Activated naive CD4-positive, alpha-beta T cell treated with anti-CD3 and anti-CD28 coated beads for 36 hours (primary cell): ENCODE results near the gene SWT1. TPM values are rescaled to one million over a fixed set of nuclear protein-coding genes. Genes with fewer than 3 reads are reported as not detected.

ENCODE experiments used
- CTCF ChIA-PET: fragments of 350-600 bp; sonication (Branson Sonifier 250); formaldehyde crosslinking; loops from one replicate; lab custom pipeline; 2021; ENCODE audit warnings: antibody characterized with exemption; lab: Charles Lee
- DNase-seq: peaks from one replicate; pipeline ENCODE4 v3.0.0-alpha.2; 2020
- H3K27ac Mint-ChIP-seq: one replicate; pipeline ENCODE4 v1.8.0; 2021; ENCODE audit warnings: mild to moderate bottlenecking, mixed read lengths
- H3K27me3 Mint-ChIP-seq: one replicate; pipeline ENCODE4 v1.8.0; 2021; ENCODE audit warnings: low read depth, mixed read lengths
- H3K36me3 Mint-ChIP-seq: one replicate; pipeline ENCODE4 v1.8.0; 2021; ENCODE audit warnings: low read depth, mixed read lengths
- H3K4me1 Mint-ChIP-seq: one replicate; pipeline ENCODE4 v1.8.0; 2021; ENCODE audit warnings: low read depth, mixed read lengths
- H3K4me3 Mint-ChIP-seq: one replicate; pipeline ENCODE4 v1.8.0; 2021; ENCODE audit warnings: mild to moderate bottlenecking, moderate library complexity, mixed read lengths
- H3K9me3 Mint-ChIP-seq: one replicate; pipeline ENCODE4 v1.8.0; 2021; ENCODE audit warnings: mixed read lengths
- intact Hi-C: fragments of 100-400 bp; cut with micrococcal nuclease; formaldehyde crosslinking; loops from one replicate; pipeline ENCODE4 v1.15.1; 2023
- total RNA-seq, 2 experiments: library from RNA; stranded (reverse); gene quantifications; one replicate each; pipeline ENCODE4 v1.2.3, GENCODE V29; 2021

The SWT1 gene
- total RNA-seq, 2 experiments from 2014 or later: 1.7 to 2.9 TPM

GRCh38 chr1:185152187-185152767, 4.7 kb upstream of the SWT1 start:
- no peak overlapping the region for H3K4me3 Mint-ChIP-seq
- intact Hi-C loops: no loop called here
- H3K27ac Mint-ChIP-seq: no peak overlapping the region
- H3K9me3 Mint-ChIP-seq: no peaks in the 10 kb centered on the region
- H3K36me3 Mint-ChIP-seq: peaks cover 25% of the 10 kb centered on the region
- DNase-seq: no peak
- CTCF ChIA-PET: interaction anchor here (0.6 to 2.0 kb wide), 2 partner anchors 18 to 24 kb away, joined by 3 to 7 read pairs; no protein-coding TSS in a partner anchor
- H3K4me1 Mint-ChIP-seq: peaks cover 25% of the 10 kb centered on the region
- no peaks in the 10 kb centered on the region for H3K27me3 Mint-ChIP-seq

- H3K27me3 Mint-ChIP-seq: no peaks in the 10 kb centered on the region
- no peaks in the 10 kb centered on the region for H3K9me3 Mint-ChIP-seq
- DNase-seq: no peak
- no peak overlapping the region for H3K27ac Mint-ChIP-seq
- H3K4me3 Mint-ChIP-seq: peak overlapping the region; percentile 92
- intact Hi-C loops: loop anchor here (5.0 kb wide), 5 partner anchors 348 to 1152 kb away; partner anchors contain the start of gene COLGALT2
- peaks cover 12% of the 10 kb centered on the region for H3K36me3 Mint-ChIP-seq
- H3K4me1 Mint-ChIP-seq: peaks cover 42% of the 10 kb centered on the region
- CTCF ChIA-PET: interaction anchor here (1.0 to 2.0 kb wide), 2 partner anchors 15 to 181 kb away, joined by 3 to 8 read pairs; partner anchors contain the start of gene NIBAN1
These were observed 2.0 kb upstream of the SWT1 start for GRCh38 chr1:185154912-185155513.

- Mint-ChIP-seq H3K36me3 (peaks cover 8% of the 10 kb centered on the region), H3K27ac (peak overlapping the region; percentile 91), H3K9me3 (no peaks in the 10 kb centered on the region), H3K27me3 (no peaks in the 10 kb centered on the region), H3K4me3 (peak overlapping the region; percentile 92), H3K4me1 (peaks cover 45% of the 10 kb centered on the region)
- CTCF ChIA-PET: interaction anchor here (0.9 kb wide), 1 partner anchor 15 kb away, joined by 3 read pairs; no protein-coding TSS in a partner anchor
- intact Hi-C loops: loop anchor here (1.0 to 5.0 kb wide), 13 partner anchors 9 to 1520 kb away; partner anchors contain the start of genes ARPC5, C1orf21 and COLGALT2
- peak; percentile 14 for DNase-seq
These were observed 1.2 kb upstream of the SWT1 start for GRCh38 chr1:185155600-185156287.

GRCh38 chr1:185156288-185156853, 596 bp upstream of the SWT1 start:
- H3K4me1 Mint-ChIP-seq: peaks cover 45% of the 10 kb centered on the region
- intact Hi-C loops: loop anchor here (1.0 to 5.0 kb wide), 13 partner anchors 10 to 1521 kb away; partner anchors contain the start of genes ARPC5, C1orf21 and COLGALT2
- CTCF ChIA-PET: interaction anchor here (0.9 kb wide), 1 partner anchor 14 kb away, joined by 3 read pairs; no protein-coding TSS in a partner anchor

GRCh38 chr1:185157599-185158412, 839 bp downstream of the SWT1 start:
- Mint-ChIP-seq H3K36me3 (peaks cover 2% of the 10 kb centered on the region), H3K27me3 (no peaks in the 10 kb centered on the region), H3K9me3 (no peaks in the 10 kb centered on the region), H3K4me1 (peaks cover 36% of the 10 kb centered on the region), H3K27ac (peak overlapping the region; percentile 91), H3K4me3 (peak overlapping the region; percentile 92)
- intact Hi-C loops: loop anchor here (1.0 to 5.0 kb wide), 17 partner anchors 12 to 1217 kb away; partner anchors contain the start of genes C1orf21, COLGALT2, IVNS1ABP and ODR4
- CTCF ChIA-PET: interaction anchor here (1.3 to 1.8 kb wide), 4 partner anchors 12 to 353 kb away, joined by 3 to 16 read pairs (median 6); no protein-coding TSS in a partner anchor
- no peak for DNase-seq

More at GRCh38 chr1:185156288-185156853, 596 bp upstream of the SWT1 start:
- peak overlapping the region; percentile 91 for H3K27ac Mint-ChIP-seq
- peaks cover 5% of the 10 kb centered on the region for H3K36me3 Mint-ChIP-seq
- peak overlapping the region; percentile 92 for H3K4me3 Mint-ChIP-seq
- no peaks in the 10 kb centered on the region for H3K9me3 Mint-ChIP-seq
- peak; percentile 22 for DNase-seq
- no peaks in the 10 kb centered on the region for H3K27me3 Mint-ChIP-seq

GRCh38 chr1:185158800-185159199, 1.8 kb downstream of the SWT1 start:
- H3K27me3 Mint-ChIP-seq: no peaks in the 10 kb centered on the region
- H3K4me1 Mint-ChIP-seq: peaks cover 28% of the 10 kb centered on the region
- H3K27ac Mint-ChIP-seq: no peak overlapping the region
- CTCF ChIA-PET: interaction anchor here (1.7 to 1.8 kb wide), 2 partner anchors 11 to 354 kb away, joined by 6 to 16 read pairs; no protein-coding TSS in a partner anchor
- intact Hi-C loops: loop anchor here (5.0 kb wide), 5 partner anchors 351 to 1149 kb away; partner anchors contain the start of gene COLGALT2
- no peak for DNase-seq
- H3K9me3 Mint-ChIP-seq: no peaks in the 10 kb centered on the region
- peaks cover 2% of the 10 kb centered on the region for H3K36me3 Mint-ChIP-seq
- no peak overlapping the region for H3K4me3 Mint-ChIP-seq

GRCh38 chr1:185159966-185160365, 3.0 kb downstream of the SWT1 start:
- H3K9me3 Mint-ChIP-seq: no peaks in the 10 kb centered on the region
- no peak overlapping the region for H3K27ac Mint-ChIP-seq
- no peak overlapping the region for H3K4me3 Mint-ChIP-seq

GRCh38 chr1:185162491-185162890, 5.5 kb downstream of the SWT1 start:
- Mint-ChIP-seq H3K27ac (no peak overlapping the region), H3K9me3 (no peaks in the 10 kb centered on the region), H3K36me3 (peaks cover under 1% of the 10 kb centered on the region), H3K4me1 (peaks cover 20% of the 10 kb centered on the region), H3K27me3 (no peaks in the 10 kb centered on the region), H3K4me3 (no peak overlapping the region)
- intact Hi-C loops: no loop called here
- CTCF ChIA-PET: no interaction called here
- no peak for DNase-seq

More at GRCh38 chr1:185159966-185160365, 3.0 kb downstream of the SWT1 start:
- no peaks in the 10 kb centered on the region for H3K27me3 Mint-ChIP-seq
- CTCF ChIA-PET: interaction anchor here (1.8 kb wide), 1 partner anchor 10 kb away, joined by 16 read pairs; no protein-coding TSS in a partner anchor
- DNase-seq: no peak
- peaks cover 23% of the 10 kb centered on the region for H3K4me1 Mint-ChIP-seq
- H3K36me3 Mint-ChIP-seq: peaks cover 2% of the 10 kb centered on the region
- intact Hi-C loops: loop anchor here (5.0 kb wide), 5 partner anchors 353 to 1147 kb away; partner anchors contain the start of gene COLGALT2

- H3K27me3 Mint-ChIP-seq: no peaks in the 10 kb centered on the region
- H3K4me1 Mint-ChIP-seq: peaks cover 3% of the 10 kb centered on the region
- intact Hi-C loops: no loop called here
- no peak overlapping the region for H3K27ac Mint-ChIP-seq
- H3K4me3 Mint-ChIP-seq: no peak overlapping the region
- H3K9me3 Mint-ChIP-seq: no peaks in the 10 kb centered on the region
- CTCF ChIA-PET: no interaction called here
- H3K36me3 Mint-ChIP-seq: peaks cover 4% of the 10 kb centered on the region
- DNase-seq: no peak
These were observed 9.1 kb downstream of the SWT1 start for GRCh38 chr1:185166106-185166505.

- Mint-ChIP-seq H3K4me1 (peaks cover 3% of the 10 kb centered on the region), H3K27me3 (no peaks in the 10 kb centered on the region), H3K27ac (peak overlapping the region; percentile 46), H3K9me3 (no peaks in the 10 kb centered on the region), H3K4me3 (no peak overlapping the region), H3K36me3 (peaks cover 6% of the 10 kb centered on the region)
- intact Hi-C loops: loop anchor here (1.0 kb wide), 7 partner anchors 13 to 511 kb away; partner anchors contain the start of genes RNF2 and SWT1
- CTCF ChIA-PET: interaction anchor here (0.6 to 2.7 kb wide), 45 partner anchors 9 to 746 kb away, joined by 3 to 16 read pairs (median 4); partner anchors contain the start of genes RNF2 and SWT1
- peak; percentile 60 for DNase-seq
These were observed 13.4 kb downstream of the SWT1 start for GRCh38 chr1:185170291-185170848.
